Measurements from ENCODE around the gene GBP2. TPM values are rescaled to one million over a fixed set of nuclear protein-coding genes. Genes with fewer than 3 reads are reported as not detected.

The GBP2 gene
- total RNA-seq, 1 experiment from 2014 or later: 29.7 TPM

- Mint-ChIP-seq H3K27ac (ENCODE audit: unreplicated experiment) (no peak overlapping the region), H3K36me3 (ENCODE audit: insufficient read depth, unreplicated experiment) (no peaks in the 10 kb centered on the region), H3K4me3 (ENCODE audit: low read depth, unreplicated experiment) (no peak overlapping the region), H3K9me3 (ENCODE audit: low read depth, unreplicated experiment) (no peaks in the 10 kb centered on the region), H3K27me3 (ENCODE audit: unreplicated experiment) (no peaks in the 10 kb centered on the region), H3K4me1 (ENCODE audit: low read depth, unreplicated experiment) (no peaks in the 10 kb centered on the region)
- no peak for DNase-seq
- CTCF ChIA-PET: no interaction called here
- TF ChIP-seq, protein P1, sequence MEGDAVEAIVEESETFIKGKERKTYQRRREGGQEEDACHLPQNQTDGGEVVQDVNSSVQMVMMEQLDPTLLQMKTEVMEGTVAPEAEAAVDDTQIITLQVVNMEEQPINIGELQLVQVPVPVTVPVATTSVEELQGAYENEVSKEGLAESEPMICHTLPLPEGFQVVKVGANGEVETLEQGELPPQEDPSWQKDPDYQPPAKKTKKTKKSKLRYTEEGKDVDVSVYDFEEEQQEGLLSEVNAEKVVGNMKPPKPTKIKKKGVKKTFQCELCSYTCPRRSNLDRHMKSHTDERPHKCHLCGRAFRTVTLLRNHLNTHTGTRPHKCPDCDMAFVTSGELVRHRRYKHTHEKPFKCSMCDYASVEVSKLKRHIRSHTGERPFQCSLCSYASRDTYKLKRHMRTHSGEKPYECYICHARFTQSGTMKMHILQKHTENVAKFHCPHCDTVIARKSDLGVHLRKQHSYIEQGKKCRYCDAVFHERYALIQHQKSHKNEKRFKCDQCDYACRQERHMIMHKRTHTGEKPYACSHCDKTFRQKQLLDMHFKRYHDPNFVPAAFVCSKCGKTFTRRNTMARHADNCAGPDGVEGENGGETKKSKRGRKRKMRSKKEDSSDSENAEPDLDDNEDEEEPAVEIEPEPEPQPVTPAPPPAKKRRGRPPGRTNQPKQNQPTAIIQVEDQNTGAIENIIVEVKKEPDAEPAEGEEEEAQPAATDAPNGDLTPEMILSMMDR (IDR thresholded peaks at IDR 0.05; ENCODE audit: unreplicated experiment): no peak
- no TSS peak for BruUV-seq (replicated peaks)
- intact Hi-C loops (cut with micrococcal nuclease; ENCODE audit: unreplicated experiment): no loop called here
These were observed 22.1 kb upstream of the GBP2 start for GRCh38 chr1:89147678-89148658.

GRCh38 chr1:89146721-89147120 lies 20.8 kb upstream of the GBP2 start:
- BruUV-seq (replicated peaks): no TSS peak
- intact Hi-C loops (cut with micrococcal nuclease; ENCODE audit: unreplicated experiment): no loop called here
- Mint-ChIP-seq H3K27me3 (ENCODE audit: unreplicated experiment) (no peaks in the 10 kb centered on the region), H3K4me3 (ENCODE audit: low read depth, unreplicated experiment) (no peak overlapping the region), H3K36me3 (ENCODE audit: insufficient read depth, unreplicated experiment) (no peaks in the 10 kb centered on the region), H3K4me1 (ENCODE audit: low read depth, unreplicated experiment) (no peaks in the 10 kb centered on the region), H3K9me3 (ENCODE audit: low read depth, unreplicated experiment) (no peaks in the 10 kb centered on the region), H3K27ac (ENCODE audit: unreplicated experiment) (no peak overlapping the region)
- TF ChIP-seq, protein P1 (IDR thresholded peaks at IDR 0.05; ENCODE audit: unreplicated experiment): no peak
- CTCF ChIA-PET: no interaction called here
- DNase-seq: no peak

GRCh38 chr1:89143484-89143883 lies 17.6 kb upstream of the GBP2 start:
- intact Hi-C loops (cut with micrococcal nuclease; ENCODE audit: unreplicated experiment): no loop called here
- no peak for DNase-seq
- H3K27ac Mint-ChIP-seq (ENCODE audit: unreplicated experiment): no peak overlapping the region
- no peaks in the 10 kb centered on the region for H3K4me1 Mint-ChIP-seq (ENCODE audit: low read depth, unreplicated experiment)
- no TSS peak for BruUV-seq (replicated peaks)
- TF ChIP-seq, protein P1 (IDR thresholded peaks at IDR 0.05; ENCODE audit: unreplicated experiment): no peak
- no peaks in the 10 kb centered on the region for H3K36me3 Mint-ChIP-seq (ENCODE audit: insufficient read depth, unreplicated experiment)
- no peaks in the 10 kb centered on the region for H3K27me3 Mint-ChIP-seq (ENCODE audit: unreplicated experiment)
- no peaks in the 10 kb centered on the region for H3K9me3 Mint-ChIP-seq (ENCODE audit: low read depth, unreplicated experiment)
- H3K4me3 Mint-ChIP-seq (ENCODE audit: low read depth, unreplicated experiment): no peak overlapping the region
- CTCF ChIA-PET: no interaction called here

GRCh38 chr1:89142160-89142559 lies 16.2 kb upstream of the GBP2 start:
- H3K27me3 Mint-ChIP-seq (ENCODE audit: unreplicated experiment): no peaks in the 10 kb centered on the region
- DNase-seq: no peak
- no peaks in the 10 kb centered on the region for H3K9me3 Mint-ChIP-seq (ENCODE audit: low read depth, unreplicated experiment)
- BruUV-seq (replicated peaks): no TSS peak
- CTCF ChIA-PET: no interaction called here
- H3K27ac Mint-ChIP-seq (ENCODE audit: unreplicated experiment): no peak overlapping the region
- H3K4me3 Mint-ChIP-seq (ENCODE audit: low read depth, unreplicated experiment): no peak overlapping the region
- TF ChIP-seq, protein P1 (IDR thresholded peaks at IDR 0.05; ENCODE audit: unreplicated experiment): no peak
- H3K36me3 Mint-ChIP-seq (ENCODE audit: insufficient read depth, unreplicated experiment): no peaks in the 10 kb centered on the region
- intact Hi-C loops (cut with micrococcal nuclease; ENCODE audit: unreplicated experiment): no loop called here
- H3K4me1 Mint-ChIP-seq (ENCODE audit: low read depth, unreplicated experiment): no peaks in the 10 kb centered on the region

Data from Calu3 (cell line).